OCI-LY7 (cell line): ENCODE measurements around the gene DGCR8. TPM values are rescaled to one million over a fixed set of nuclear protein-coding genes. Genes with fewer than 3 reads are reported as not detected.

Source experiments
- BruUV-seq: library from RNA; stranded (reverse); fragments of 400-500 nt; replicated peaks from 2 replicates; lab custom pipeline; 2021; lab: Mats Ljungman, UMichigan
- CTCF ChIA-PET: fragments of 300-600 bp; sonication (Branson Sonifier 250); formaldehyde crosslinking; loops from one replicate; lab custom pipeline; 2022; ENCODE audit warnings: antibody characterized with exemption; ENCODE audit not compliant: unreplicated experiment; lab: Charles Lee
- POLR2A ChIA-PET: fragments of 300-600 bp; sonication (Branson Sonifier 250); formaldehyde crosslinking; loops from one replicate; lab custom pipeline; 2022; ENCODE audit warnings: antibody characterized with exemption; lab: Charles Lee
- DNase-seq: peaks from one replicate; pipeline ENCODE4 v3.0.0-alpha.2; 2015; ENCODE audit warnings: low spot score
- H2AFZ ChIP-seq: fragments of 200-600 bp; sonication (generic), shearing (Covaris generic); 2 replicates; pipeline ENCODE4 v1.6.1; 2014; ENCODE audit warnings: mild to moderate bottlenecking, antibody characterized with exemption, low read length, moderate library complexity
- H3K27ac ChIP-seq: fragments of 200-600 bp; sonication (generic); 2 replicates; pipeline ENCODE4 v1.5.1; 2014; ENCODE audit warnings: mixed run types, low read depth, mild to moderate bottlenecking, moderate library complexity, low read length, inconsistent platforms; ENCODE audit not compliant: poor library complexity, severe bottlenecking
- H3K36me3 ChIP-seq: fragments of 200-600 bp; sonication (generic); 2 replicates; pipeline ENCODE4 v1.6.1; 2014; ENCODE audit warnings: mild to moderate bottlenecking, antibody characterized with exemption, low read length, moderate library complexity, mixed read lengths; ENCODE audit not compliant: insufficient read depth
- H3K4me1 ChIP-seq: fragments of 200-600 bp; sonication (generic); 2 replicates; pipeline ENCODE4 v1.5.1; 2014; ENCODE audit warnings: mild to moderate bottlenecking, low read length; ENCODE audit not compliant: insufficient read depth, poor library complexity, severe bottlenecking
- H3K4me2 ChIP-seq: fragments of 200-600 bp; sonication (generic); 2 replicates; pipeline ENCODE4 v1.6.1; 2014; ENCODE audit warnings: mild to moderate bottlenecking, low read length
- H3K4me3 ChIP-seq: fragments of 200-600 bp; sonication (generic); 2 replicates; pipeline ENCODE4 v1.5.1; 2014; ENCODE audit warnings: mild to moderate bottlenecking, low read depth, low read length; ENCODE audit not compliant: poor library complexity, severe bottlenecking
- H3K79me2 ChIP-seq: fragments of 200-600 bp; sonication (generic); 2 replicates; pipeline ENCODE4 v1.6.1; 2016; ENCODE audit warnings: low read depth, mild to moderate bottlenecking, low read length, moderate library complexity, mixed read lengths; ENCODE audit not compliant: insufficient read depth
- H3K9me2 ChIP-seq: fragments of 200-600 bp; sonication (generic); 2 replicates; pipeline ENCODE4 v1.6.1; 2016; ENCODE audit warnings: mild to moderate bottlenecking, low read length, mixed read lengths; ENCODE audit not compliant: insufficient read depth
- H3K9me3 ChIP-seq: fragments of 200-600 bp; sonication (generic); 2 replicates; pipeline ENCODE4 v1.6.1; 2014; ENCODE audit warnings: mild to moderate bottlenecking, mixed run types, low read length, mixed read lengths
- H4K20me1 ChIP-seq: fragments of 200-600 bp; sonication (generic); 2 replicates; pipeline ENCODE4 v1.6.1; 2014; ENCODE audit warnings: mild to moderate bottlenecking, antibody characterized with exemption, low read length, moderate library complexity, mixed read lengths; ENCODE audit not compliant: insufficient read depth
- CTCF ChIP-seq: fragments of 200-600 bp; sonication (generic); conservative IDR thresholded peaks from 2 replicates; pipeline ENCODE4 v1.5.1; 2014; ENCODE audit warnings: mild to moderate bottlenecking, antibody characterized with exemption, low read length, moderate library complexity, mixed read lengths
- EZH2phosphoT487 ChIP-seq: fragments of 200-600 bp; sonication (generic); IDR thresholded peaks from 2 replicates; pipeline ENCODE4 v1.6.1; 2018; ENCODE audit warnings: low read depth, borderline replicate concordance, mild to moderate bottlenecking, mixed run types, antibody characterized with exemption, low read length, moderate library complexity, mixed read lengths
- intact Hi-C: fragments of 100-400 bp; cut with micrococcal nuclease; formaldehyde crosslinking; loops from one replicate; pipeline ENCODE4 v1.10.0; 2022; ENCODE audit not compliant: unreplicated experiment
- total RNA-seq, 2 experiments: library from RNA; depleted of rRNA in 1 of 2; stranded (reverse); fragments of >200 nt in 1 of 2; shearing (Covaris generic) in 1 of 2; gene quantifications; 2 replicates each; pipeline ENCODE4 v1.2.3, GENCODE V29; 2014 to 2022

The DGCR8 gene
- total RNA-seq, 2 experiments from 2014 or later: 49.5 to 68.2 TPM

- ChIA-PET CTCF (no interaction called here), POLR2A (no interaction called here)
- Histone ChIP-seq H3K27ac (peak overlapping the region; percentile 4), H4K20me1 (peaks cover 9% of the 10 kb centered on the region), H3K4me1 (peaks cover 11% of the 10 kb centered on the region), H3K9me2 (no peaks in the 10 kb centered on the region), H3K79me2 (no peaks in the 10 kb centered on the region), H3K36me3 (peaks cover 47% of the 10 kb centered on the region), H3K4me3 (no peak overlapping the region), H2AFZ (no peak overlapping the region), H3K9me3 (no peaks in the 10 kb centered on the region), H3K4me2 (no peak overlapping the region)
- intact Hi-C loops: loop anchor here (1.0 kb wide), 1 partner anchor 159 kb away; no protein-coding TSS in a partner anchor
- peak; percentile 63 for DNase-seq
- no peak for TF ChIP-seq EZH2phosphoT487
- TF ChIP-seq CTCF: peak; percentile 80
- BruUV-seq: no TSS peak
Measured at GRCh38 chr22:20128902-20129746, 49.1 kb downstream of the DGCR8 start.

- Histone ChIP-seq H3K4me2 (no peak overlapping the region), H3K4me3 (no peak overlapping the region), H3K79me2 (no peaks in the 10 kb centered on the region), H3K27ac (no peak overlapping the region), H4K20me1 (peaks cover 8% of the 10 kb centered on the region), H2AFZ (no peak overlapping the region), H3K4me1 (peaks cover 11% of the 10 kb centered on the region), H3K36me3 (peaks cover 42% of the 10 kb centered on the region), H3K9me3 (no peaks in the 10 kb centered on the region), H3K9me2 (no peaks in the 10 kb centered on the region)
- CTCF ChIA-PET: no interaction called here
- TF ChIP-seq EZH2phosphoT487: no peak
- TF ChIP-seq CTCF: no peak
- no peak for DNase-seq
- no TSS peak for BruUV-seq
- intact Hi-C loops: loop anchor here (1.0 kb wide), 1 partner anchor 159 kb away; no protein-coding TSS in a partner anchor
- POLR2A ChIA-PET: no interaction called here
Measured at GRCh38 chr22:20129747-20130014, 49.6 kb downstream of the DGCR8 start.

GRCh38 chr22:20130319-20130718, 50.3 kb downstream of the DGCR8 start:
- Histone ChIP-seq H3K4me3 (no peak overlapping the region), H3K9me2 (no peaks in the 10 kb centered on the region), H3K27ac (no peak overlapping the region), H3K9me3 (no peaks in the 10 kb centered on the region), H3K36me3 (peaks cover 35% of the 10 kb centered on the region), H3K4me1 (peaks cover 13% of the 10 kb centered on the region), H3K79me2 (no peaks in the 10 kb centered on the region), H4K20me1 (peaks cover 4% of the 10 kb centered on the region), H3K4me2 (no peak overlapping the region), H2AFZ (no peak overlapping the region)
- ChIA-PET CTCF (no interaction called here), POLR2A (no interaction called here)
- BruUV-seq: no TSS peak
- intact Hi-C loops: no loop called here
- DNase-seq: no peak
- TF ChIP-seq EZH2phosphoT487 (0 out of 2 replicates have a peak, but pooled peaks have one; percentile 26), CTCF (no peak)
